K562 (cell line): ENCODE data around the gene NEU1.

Experiments used
- HOMEZ ChIP-seq: fragments of 250-450 bp; sonication (Bioruptor Pico); IDR thresholded peaks from 2 replicates; pipeline ENCODE4 v1.4.0; 2020; ENCODE audit warnings: mild to moderate bottlenecking, moderate library complexity
- POLR2A ChIP-seq: fragments of 450-650 bp; conservative IDR thresholded peaks from 2 replicates; pipeline ENCODE4 v1.6.1; 2016
- PRMT5 ChIP-seq: sonication (generic); formaldehyde crosslinking; IDR thresholded peaks from 2 replicates; pipeline ENCODE4 v1.5.0; 2020; ENCODE audit warnings: missing genetic modification reagents
- RNF219 ChIP-seq: fragments of 250-450 bp; sonication (Bioruptor Pico); IDR thresholded peaks from 2 replicates; pipeline ENCODE4 v1.5.0; 2022; ENCODE audit warnings: mild to moderate bottlenecking
- SMARCA4 ChIP-seq: fragments of 450-650 bp; IDR thresholded peaks from 2 replicates; pipeline ENCODE4 v1.6.1; 2016
- TF ChIP-seq, protein P1 (sequence below): fragments of 450-650 bp; IDR thresholded peaks from 2 replicates; pipeline ENCODE4 v1.6.1; 2016; ENCODE audit warnings: antibody characterized with exemption

GRCh38 chr6:31889331-31889972 is 26.8 kb upstream of the NEU1 start:
- no peak for TF ChIP-seq HOMEZ (CRISPR knock-in tag)
- TF ChIP-seq PRMT5 = no peak
- TF ChIP-seq, protein P1, sequence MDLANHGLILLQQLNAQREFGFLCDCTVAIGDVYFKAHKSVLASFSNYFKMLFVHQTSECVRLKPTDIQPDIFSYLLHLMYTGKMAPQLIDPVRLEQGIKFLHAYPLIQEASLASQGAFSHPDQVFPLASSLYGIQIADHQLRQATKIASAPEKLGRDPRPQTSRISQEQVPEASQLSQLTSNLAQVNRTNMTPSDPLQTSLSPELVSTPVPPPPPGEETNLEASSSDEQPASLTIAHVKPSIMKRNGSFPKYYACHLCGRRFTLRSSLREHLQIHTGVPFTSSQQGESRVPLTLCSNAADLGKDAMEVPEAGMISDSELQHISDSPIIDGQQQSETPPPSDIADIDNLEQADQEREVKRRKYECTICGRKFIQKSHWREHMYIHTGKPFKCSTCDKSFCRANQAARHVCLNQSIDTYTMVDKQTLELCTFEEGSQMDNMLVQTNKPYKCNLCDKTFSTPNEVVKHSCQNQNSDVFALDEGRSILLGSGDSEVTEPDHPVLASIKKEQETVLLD = no peak
- TF ChIP-seq SMARCA4 = no peak
- no peak for TF ChIP-seq POLR2A
- TF ChIP-seq RNF219 (CRISPR knock-in tag) = no peak
